Sciatic nerve (tissue), 2 donors: Measurements from ENCODE around the gene POLR3B. TPM values are rescaled to one million over a fixed set of nuclear protein-coding genes. Genes with fewer than 3 reads are reported as not detected.

Experiments used
- ATAC-seq: fragments of 200-7000 bp; cut with Tn5 transposase; one replicate; pipeline ENCODE4 v1.9.1; 2020; ENCODE audit warnings: mild to moderate bottlenecking, moderate library complexity
- DNase-seq: peaks from one replicate; pipeline ENCODE4 v3.0.0-alpha.2; 2020; ENCODE audit warnings: low spot score
- intact Hi-C: fragments of 100-400 bp; cut with DNase I; formaldehyde crosslinking; loops from one replicate; pipeline ENCODE4 v1.14.2; 2022
- total RNA-seq: library from RNA; stranded (reverse); fragmentation: NEBNext Ultra II Directional; extraction: Animal tissue kit (Norgen Biotek cat#: 25700); gene quantifications from one replicate; pipeline ENCODE4 v1.2.1, GENCODE V29; 2021
- donor health status: DM: no; HTN: no; CAD: no.
- donor health status: DM: no; HTN: no; CAD: no.

POLR3B gene
- total RNA-seq, 1 donor from 2014 or later = 6.1 TPM

DNA sequence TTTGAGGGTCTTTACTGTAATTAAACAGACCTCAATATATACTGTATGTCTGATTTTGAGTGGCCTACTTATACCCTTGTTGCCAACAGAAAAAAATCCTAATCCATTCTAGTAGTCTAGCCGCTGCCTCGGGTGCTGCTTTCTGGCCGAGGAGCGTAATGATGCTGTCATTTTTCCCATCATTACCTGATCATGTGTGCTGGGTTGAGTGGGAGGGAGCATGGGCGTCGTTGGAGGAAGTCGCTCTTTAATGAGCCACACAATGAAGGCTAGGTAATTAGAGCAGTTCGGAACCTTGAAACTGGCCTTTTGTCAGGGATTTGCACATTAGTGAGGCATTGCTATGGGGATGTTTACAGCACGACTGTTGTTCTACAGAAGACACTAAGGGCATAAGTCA, 149.1 kb downstream of the POLR3B start:
- ATAC-seq = no peak
- intact Hi-C loops = no loop called here
- DNase-seq = no peak

DNA sequence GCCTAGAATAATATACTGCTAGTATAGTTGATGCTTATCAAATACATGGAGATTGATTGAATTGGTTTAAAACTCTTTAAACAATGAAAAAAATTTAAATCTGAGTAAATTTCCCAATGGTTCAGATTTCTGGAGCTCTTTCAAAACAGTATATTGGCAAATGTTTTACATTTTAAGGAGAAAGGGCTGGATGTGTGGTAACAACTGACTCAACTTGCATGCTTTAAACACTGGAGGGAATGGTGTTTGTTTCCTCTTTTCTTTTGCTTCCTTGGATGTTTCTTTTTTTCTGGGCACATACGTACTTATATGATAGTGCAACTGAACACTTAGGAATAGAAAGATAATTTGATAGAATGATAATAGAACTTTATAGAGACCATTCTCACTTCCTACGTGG, 151.4 kb downstream of the POLR3B start:
- no peak for DNase-seq
- intact Hi-C loops = no loop called here
- no peak for ATAC-seq

DNA sequence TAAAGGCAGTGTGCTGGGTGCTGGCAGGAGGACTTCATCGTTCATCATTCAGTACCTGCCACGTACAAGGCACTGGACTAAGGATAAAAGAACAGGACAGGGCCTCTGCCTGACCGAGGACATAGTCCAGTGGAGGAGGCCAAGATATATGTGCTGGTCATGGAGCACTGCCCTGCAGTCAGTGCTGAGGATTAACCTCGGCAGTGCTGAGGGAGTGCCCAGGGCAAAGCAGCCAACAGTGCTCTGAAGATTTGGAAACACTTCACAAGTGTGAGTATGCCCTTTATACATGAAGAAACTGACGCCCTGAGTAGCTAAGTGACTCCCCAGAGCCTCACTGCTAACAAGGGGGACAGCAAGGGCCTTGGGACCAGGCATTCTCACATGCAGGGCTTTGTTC, 153.8 kb downstream of the POLR3B start:
- no peak for ATAC-seq
- DNase-seq = no peak
- intact Hi-C loops = no loop called here

DNA sequence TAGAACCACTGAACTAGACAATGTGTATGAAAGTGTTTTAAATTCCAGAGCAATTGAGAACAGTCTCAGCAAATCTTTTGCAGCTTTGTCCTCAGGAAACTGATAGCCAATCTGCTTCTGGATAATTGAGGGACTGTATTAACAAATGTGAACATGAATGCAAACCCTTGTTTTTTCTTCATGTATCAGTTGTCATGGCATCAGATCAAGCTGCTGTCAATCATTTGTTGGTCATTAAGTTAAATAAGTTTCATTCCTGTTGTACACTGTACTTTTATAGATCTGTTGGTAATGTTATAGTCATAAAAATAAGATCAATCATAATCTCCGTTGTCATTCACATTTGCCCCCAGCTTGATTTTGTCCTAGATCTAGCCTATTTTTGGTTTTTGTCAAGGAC, 159.8 kb downstream of the POLR3B start:
- DNase-seq (no peak), ATAC-seq (no peak)
- intact Hi-C loops = no loop called here

DNA sequence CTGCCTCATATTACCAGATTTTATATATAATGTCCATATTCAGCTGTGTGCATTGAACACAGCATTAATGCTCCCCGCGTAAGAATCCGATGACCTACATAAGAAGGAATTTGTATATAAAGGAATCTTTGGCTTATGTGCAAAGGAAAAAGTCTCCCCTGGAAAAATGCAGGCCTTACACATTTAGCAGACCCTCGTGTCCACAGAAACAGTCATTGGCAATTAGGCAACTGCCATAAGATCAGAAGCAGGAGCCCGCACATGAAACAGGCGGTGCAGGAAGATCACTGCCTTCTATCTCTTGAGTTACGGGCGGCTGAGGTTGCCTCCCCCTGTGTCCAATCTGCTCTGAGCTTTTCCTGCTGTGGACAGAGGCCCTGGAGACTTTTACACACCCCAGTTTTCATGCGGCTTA, 162.1 kb downstream of the POLR3B start:
- no peak for DNase-seq
- intact Hi-C loops = no loop called here

DNA sequence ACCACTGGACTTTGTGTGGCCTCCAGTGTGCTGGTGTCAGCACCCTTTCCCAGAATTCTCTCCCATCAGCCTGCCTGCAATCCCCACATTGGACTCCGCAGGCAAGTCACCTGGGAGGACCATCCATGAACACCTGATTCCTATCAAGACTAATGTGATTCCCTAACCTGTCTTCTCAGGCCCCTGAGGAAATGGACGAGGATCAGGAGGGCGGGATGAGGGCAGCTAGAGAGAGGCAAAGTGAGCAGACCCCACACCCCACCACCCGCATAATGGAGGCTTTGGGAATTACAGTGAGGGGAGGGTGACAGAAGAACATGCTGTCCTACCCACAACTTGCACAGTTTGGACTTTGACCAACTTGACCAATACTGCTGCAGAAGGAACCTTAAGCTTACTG, 164.4 kb downstream of the POLR3B start:
- intact Hi-C loops = no loop called here

More for the DNA sequence above, 162.1 kb downstream of the POLR3B start:
- ATAC-seq = no peak

DNA sequence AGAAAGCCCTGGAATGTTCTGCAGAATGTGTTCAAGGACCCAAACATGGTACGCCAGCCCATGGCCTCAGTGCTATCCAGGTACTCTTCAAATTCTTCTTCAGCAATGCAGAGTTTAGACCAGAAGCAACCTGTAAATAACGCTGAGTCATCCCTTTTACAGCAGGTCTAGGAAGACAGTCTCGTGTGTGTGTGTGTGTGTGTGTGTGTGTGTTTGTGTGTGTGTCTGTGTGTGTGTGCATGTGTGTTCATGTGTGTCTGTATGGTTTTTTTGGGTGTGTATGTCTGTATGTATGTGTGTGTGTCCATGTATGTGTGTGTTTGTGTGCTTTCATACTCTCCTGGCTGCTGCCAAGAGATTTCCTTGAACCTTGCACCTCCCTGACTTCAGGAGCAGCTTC, 165.2 kb downstream of the POLR3B start:
- no peak for ATAC-seq
- intact Hi-C loops = no loop called here

More for the DNA sequence above, 164.4 kb downstream of the POLR3B start:
- no peak for ATAC-seq
- DNase-seq = no peak

DNA sequence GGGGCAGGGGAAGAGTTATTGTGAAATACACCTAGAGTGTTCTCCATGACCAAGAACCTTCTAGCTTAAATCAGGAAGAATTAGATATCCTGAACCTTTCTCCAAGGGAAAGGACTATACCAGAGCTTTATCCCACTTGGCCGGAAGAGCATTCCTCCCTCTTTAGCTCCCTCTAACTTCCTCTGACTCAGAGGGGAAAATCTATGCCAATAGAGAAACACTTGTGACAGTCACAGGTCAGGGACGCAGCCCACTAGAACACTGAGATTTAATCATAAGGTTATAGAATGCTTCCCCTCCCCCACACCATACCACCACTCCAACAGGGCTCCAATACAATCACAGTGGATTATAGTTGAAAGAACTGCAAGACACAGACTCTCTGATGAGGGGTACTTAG, 169.8 kb downstream of the POLR3B start:
- no peak for ATAC-seq
- intact Hi-C loops = no loop called here
- DNase-seq = no peak

More for the DNA sequence above, 165.2 kb downstream of the POLR3B start:
- no peak for DNase-seq

DNA sequence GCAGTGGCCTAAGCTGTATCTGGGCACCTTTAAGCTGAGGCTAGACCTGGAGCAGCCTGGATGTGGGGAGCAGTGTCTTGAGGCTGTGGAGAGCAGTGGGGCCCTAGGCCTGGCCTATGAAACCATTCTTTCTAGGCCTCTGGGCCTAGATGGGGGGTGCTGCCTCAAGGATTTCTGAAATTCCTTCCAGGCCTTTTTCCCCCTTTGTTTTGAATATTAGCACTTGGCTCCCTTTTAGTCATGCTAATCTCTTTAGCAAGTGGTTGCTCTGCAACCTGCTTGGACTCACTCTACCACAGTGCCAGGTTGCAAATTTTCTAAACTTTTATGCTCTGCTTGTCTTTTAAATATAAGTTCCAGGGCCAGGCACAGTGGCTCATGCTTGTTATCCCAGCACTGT, 183.7 kb downstream of the POLR3B start:
- intact Hi-C loops = no loop called here
- DNase-seq = no peak
- no peak for ATAC-seq

DNA sequence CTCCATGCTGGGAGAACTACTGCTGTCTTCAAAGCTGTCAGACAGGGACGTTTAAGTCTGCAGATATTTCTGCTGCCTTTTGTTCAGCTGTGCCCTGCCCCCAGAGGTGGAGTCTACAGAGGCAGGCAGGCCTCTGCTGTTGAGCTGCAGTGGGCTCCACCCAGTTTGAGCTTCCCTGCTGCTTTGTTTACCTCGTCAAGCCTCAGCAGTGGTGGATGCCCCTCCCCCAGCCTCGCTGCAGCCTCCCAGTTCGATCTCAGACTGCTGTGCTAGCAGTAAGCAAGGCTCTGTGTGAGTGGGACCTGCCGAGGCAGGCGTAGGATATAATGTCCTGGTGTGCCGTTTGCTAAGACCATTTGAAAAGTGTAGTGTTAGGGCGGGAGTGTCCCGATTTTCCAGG, 193.9 kb downstream of the POLR3B start:
- ATAC-seq (no peak), DNase-seq (no peak)
- intact Hi-C loops = no loop called here

DNA sequence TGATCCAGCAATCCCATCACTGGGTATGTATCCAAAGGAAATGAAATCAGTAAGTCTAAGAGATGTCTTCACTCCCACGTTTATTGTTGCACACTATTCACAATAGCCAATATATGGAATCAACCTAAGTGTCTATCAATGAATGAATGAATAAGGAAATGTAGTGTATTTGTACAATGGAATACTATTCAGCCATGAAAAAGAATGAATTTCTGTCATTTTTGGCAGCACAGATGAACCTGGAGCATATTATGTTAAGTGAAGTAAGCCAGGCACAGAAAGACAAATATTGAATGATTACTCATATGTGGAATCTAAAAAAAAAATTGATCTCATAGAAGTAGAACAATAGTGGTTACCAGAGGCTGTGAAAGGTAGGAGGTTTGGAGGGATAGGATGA, 194.7 kb downstream of the POLR3B start:
- DNase-seq (no peak), ATAC-seq (no peak)
- intact Hi-C loops = no loop called here

Other genes starting within 250 kb of the POLR3B start
- gene NUAK1, start 218.8 kb upstream of the POLR3B start, total RNA-seq = 38.6 TPM
- gene CKAP4, start 109.7 kb upstream of the POLR3B start, total RNA-seq = 30.3 TPM
- 52.1 TPM for gene TCP11L2, start 55.0 kb upstream of the POLR3B start, total RNA-seq
- gene RFX4, start 225.3 kb downstream of the POLR3B start, total RNA-seq = not detected